ENCODE data around the gene PEX5.
"Not testable (repeated sequence)": the region's sequence is repeated elsewhere in the genome, so short reads cannot be mapped to it uniquely, and the experiment has no call there.

PEX5 gene

DNA sequence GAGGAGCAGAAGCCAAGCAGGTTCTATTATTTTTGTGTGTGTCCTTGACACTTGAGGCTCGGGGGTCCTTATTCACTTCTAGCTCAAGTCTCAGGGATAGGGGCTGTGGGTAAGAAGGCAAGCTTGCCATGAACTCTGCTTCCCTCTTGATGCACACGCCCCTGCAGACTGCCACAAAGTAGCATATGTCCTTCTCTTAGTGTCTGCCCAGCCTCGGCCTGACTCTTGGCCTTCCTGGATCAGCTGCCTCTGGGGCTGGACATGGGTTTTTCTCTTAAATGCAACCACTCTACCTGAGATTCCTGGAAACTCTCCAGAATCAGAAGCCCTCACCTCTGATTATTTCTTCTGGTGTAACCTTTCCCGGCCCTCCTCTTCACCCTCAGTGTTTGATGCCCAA lies 28.2 kb upstream of the PEX5 start:
- DNase-seq: no peak

- no peak for DNase-seq
Observed at GRCh38 chr12:7161811-7162210, 27.7 kb upstream of the PEX5 start.

DNA sequence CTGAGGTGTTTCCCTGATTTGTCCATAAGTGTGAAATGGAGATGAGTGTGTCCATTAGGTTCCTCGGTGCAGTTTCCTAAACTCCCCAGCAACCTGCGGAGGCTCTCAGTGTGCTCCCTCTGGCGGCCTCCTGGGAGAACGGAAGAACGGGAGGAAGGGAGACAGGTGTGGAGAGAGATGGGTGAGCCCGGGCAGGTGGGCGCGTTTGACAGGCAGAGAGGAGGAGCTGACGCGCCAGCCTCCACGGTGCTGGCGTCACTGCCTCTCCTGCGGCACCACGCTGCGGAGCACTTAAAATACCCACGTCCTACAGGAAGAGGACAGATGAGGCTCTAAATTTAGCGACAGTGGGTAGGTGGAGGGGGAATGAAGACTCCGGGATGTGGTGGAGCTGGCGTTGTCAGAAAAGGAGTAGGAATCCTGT lies 26.8 kb upstream of the PEX5 start:
- DNase-seq: peak; percentile 13

DNA sequence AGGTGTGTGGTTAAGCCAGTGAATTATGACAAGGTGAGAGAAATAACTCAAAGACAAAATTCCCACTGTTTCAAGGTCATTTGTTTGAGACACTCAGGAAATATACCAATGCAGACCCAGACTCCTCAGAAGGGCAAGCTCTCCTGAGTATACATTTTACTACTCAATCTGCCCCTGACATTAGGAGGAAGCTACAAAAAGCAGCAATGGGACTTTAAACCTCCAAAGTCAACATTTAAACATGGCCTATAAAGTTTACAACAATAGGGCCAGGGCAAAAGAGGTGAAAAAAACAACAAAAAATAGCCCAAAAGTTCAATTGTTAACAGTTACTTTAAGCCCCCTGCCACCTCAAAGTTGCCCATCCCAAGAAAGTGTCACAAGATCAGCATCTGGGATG lies 19.5 kb upstream of the PEX5 start:
- no peak for DNase-seq

DNA sequence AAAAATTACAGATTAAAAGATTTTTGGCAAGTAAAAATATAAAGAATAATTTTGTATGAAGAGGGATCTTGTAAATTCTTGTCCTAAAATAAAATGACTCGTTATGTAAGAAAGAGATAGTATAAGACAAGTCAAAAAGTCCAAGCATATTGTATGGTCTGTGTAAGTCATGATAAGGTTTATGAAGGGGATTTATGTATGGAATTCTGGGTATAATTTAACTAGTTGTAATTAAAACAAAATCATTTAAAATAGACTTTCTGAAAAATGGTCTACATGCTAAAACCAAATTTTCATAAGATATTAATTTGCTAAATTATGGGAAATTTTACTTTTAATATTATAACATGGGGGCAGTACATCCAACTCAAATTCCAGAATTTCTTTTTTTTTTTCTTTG lies 17.6 kb upstream of the PEX5 start:
- no peak for DNase-seq

DNA sequence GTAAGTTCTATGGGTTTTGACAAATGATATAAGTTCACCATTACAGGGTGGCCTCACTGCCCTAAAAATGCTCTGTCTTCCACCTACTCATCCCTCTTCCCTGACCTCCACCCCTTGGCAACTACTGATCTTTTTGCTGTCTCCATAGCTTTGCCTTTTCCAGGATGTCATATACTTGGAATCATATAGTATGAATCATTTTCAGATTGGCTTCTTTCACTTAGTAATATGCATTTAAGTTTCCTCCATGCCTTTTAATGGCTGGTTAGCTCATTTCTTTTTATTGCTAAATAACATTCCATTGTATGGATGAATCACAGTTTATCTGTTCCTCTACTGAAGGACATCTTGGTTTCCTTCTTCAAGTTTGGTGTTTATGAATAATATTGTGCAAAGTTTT lies 14.0 kb upstream of the PEX5 start:
- DNase-seq: no peak

DNA sequence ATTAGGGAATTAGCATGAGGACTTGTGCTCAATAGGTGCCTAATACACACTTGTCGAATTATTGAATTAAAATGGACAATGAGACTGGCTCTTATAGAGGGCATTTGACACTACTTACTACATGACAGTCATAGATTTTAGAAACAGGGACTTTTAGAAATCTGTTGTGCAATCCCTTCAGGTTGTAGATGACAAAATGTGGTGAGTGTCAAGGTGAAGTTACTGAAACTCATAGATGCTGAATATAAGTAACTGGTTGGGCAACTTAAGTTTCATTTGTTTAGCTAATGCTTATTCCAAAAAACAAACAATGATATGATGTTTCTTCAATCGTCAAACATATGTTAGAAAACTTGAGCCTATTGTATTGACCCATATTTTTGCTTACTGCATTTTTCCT lies 12.9 kb upstream of the PEX5 start:
- DNase-seq: no peak

DNA sequence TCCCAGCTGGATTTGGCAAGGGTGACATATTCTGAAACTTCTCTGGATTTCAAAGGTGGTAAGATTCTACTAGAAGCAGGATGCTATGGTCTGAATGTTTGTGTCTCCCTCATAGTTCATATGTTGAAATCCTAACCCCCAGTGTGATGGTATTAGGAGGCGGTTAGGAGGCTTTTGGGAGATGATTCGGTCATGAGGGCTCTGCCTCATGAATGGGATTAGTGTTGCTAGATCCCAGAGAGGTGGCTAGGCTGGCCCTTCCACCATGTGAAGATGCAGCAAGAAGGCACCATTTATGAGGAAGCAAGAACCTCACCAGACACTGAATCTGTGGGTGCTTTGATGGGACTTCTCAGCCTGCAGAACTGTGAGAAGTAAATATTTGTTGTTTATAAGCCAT lies 11.0 kb upstream of the PEX5 start:
- no peak for DNase-seq

- DNase-seq: no peak
Observed at GRCh38 chr12:7180685-7181084, 8.8 kb upstream of the PEX5 start.

DNA sequence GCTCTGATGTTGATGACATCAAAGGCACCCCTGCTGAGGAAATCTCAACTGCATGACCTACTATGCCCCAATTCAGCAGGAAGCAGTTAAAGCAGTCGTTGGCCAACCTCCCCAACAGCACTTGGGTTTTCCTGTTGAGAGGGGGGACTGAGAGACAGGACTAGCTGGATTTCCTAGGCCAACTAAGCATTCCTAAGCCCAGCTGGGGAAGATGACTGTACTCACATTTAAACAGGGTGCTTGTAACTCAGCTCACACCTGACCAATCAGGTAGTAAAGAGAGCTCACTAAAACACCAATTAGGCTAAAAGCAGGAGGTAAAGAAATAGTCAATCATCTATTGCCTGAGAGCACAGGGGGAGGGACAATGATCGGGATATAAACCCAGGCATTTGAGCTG lies 3.4 kb upstream of the PEX5 start:
- DNase-seq: not testable (repeated sequence)

DNA sequence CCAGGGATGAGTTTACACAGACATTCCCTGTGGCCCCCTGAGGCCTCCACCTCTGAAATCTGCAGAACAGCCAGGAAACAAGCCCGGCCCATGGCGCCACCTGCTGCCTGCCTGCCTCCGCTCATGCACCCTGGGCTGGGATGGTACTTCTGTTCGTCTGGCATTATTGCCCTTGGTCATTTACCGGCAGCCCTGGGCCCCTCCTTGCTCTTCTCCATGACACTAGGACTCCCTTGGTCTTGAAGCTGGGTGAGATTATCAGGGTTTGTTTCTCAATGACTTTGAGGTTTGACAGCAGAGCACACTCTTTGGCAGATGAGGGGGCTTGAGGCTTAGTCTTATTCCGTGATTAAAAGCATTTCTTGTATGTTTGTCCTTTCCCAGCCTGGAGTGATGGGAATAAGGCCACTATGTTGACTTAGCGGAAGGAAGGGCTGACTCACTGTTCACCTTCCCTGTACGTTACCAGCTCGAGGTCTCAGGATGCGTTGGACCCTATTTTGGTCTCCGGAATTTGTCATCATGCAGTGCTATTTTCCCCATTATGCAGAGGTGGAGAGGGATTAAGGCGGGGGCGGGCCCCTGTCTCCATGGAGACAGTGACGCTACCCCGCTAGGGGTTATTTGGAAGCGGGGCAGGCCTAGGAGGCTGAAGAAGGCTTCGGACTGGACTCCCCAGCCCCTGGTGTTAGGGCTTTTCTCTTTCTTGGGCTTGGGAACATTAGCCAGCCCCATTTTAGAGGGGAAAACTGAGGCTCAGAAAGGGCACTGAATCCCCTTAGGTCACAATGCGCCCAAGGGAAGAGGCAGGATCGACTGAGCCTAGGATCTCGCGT lies 706 bp upstream of the PEX5 start:
- DNase-seq: peak; percentile 63

DNA sequence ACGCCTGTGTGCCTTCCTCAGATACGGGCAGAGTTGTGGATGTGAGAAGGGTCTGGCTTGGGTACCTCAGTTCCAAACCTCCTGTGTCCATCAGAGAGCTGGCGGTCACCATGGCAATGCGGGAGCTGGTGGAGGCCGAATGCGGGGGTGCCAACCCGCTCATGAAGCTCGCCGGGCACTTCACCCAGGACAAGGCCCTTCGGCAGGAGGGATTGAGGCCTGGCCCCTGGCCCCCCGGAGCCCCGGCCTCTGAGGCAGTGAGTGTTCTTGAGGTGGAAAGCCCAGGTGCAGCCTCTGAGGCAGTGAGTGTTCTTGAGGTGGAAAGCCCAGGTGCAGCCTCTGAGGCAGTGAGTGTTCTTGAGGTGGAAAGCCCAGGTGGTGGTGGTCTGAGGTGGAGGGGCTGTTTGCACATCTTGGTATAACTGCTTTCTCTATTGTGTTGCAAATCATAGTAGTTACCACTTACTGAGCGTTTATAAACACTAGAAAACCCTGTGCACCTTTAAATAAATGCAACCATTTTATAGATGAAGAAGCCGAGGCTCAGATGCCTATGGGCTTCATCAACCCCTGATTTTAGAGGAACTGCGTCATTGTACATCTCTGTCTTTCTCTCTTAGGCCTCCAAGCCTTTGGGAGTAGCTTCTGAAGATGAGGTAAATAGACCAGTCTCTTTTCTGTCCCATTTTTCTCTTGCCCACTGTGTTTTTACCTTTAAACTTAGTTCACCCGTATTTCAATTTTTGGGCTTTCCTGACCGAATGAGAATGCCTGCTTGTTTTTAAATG lies 976 bp downstream of the PEX5 start:
- no peak for DNase-seq

- no peak for DNase-seq
Observed at GRCh38 chr12:7193674-7194073, 4.2 kb downstream of the PEX5 start.

- DNase-seq: no peak
Observed at GRCh38 chr12:7197841-7198240, 8.4 kb downstream of the PEX5 start.

- no peak for DNase-seq
Observed at GRCh38 chr12:7203109-7203508, 13.6 kb downstream of the PEX5 start.

GRCh38 chr12:7205091-7205490 lies 15.6 kb downstream of the PEX5 start:
- no peak for DNase-seq

GRCh38 chr12:7206691-7207090 lies 17.2 kb downstream of the PEX5 start:
- DNase-seq: no peak

DNA sequence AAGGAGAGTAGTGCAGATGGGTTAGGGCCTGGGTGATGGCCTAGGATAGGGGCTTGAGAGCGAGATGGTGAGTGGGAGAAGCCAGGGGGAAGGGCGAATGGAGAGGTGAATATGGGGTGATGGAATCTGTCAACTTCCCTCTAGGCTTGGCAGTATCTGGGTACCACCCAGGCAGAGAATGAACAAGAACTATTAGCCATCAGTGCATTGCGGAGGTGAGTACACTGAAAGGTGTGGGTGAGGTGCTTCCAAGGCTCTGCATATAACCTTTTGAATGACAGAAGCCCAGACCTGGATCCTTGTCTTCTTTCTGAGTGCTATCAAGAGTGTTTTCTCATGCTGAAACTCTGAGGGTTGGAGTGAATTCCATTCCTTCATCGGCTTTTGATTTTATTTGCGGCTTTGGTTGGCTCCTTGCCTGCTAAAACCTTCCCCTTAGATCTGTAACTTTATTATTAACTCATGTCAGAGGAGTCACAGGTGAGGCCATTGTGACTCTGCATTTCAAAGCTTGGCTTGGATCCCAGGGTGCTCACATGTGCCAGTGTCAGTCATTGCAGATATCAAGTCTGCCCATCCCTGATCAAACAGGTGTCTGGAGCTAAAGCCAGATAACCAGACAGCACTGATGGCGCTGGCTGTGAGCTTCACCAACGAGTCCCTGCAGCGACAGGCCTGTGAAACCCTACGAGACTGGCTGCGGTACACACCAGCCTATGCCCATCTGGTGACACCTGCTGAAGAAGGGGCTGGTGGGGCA lies 18.6 kb downstream of the PEX5 start:
- DNase-seq: no peak

DNA sequence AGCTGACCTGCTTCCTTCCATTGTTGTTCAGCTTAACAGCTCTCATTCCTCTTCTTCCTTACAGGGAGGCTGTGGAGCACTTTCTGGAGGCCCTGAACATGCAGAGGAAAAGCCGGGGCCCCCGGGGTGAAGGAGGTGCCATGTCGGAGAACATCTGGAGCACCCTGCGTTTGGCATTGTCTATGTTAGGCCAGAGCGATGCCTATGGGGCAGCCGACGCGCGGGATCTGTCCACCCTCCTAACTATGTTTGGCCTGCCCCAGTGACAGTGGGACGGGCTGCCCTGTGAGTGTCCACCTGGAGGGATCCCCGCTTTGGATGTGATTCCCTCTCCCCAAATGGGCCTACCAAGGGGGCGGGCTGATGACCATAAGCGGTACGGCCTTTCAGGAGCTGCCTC lies 20.5 kb downstream of the PEX5 start:
- no peak for DNase-seq

GRCh38 chr12:7210642-7211151 lies 21.2 kb downstream of the PEX5 start:
- DNase-seq: no peak

- no peak for DNase-seq
Observed at GRCh38 chr12:7212678-7213077, 23.2 kb downstream of the PEX5 start.

- not testable (repeated sequence) for DNase-seq
Observed at GRCh38 chr12:7213745-7214144, 24.3 kb downstream of the PEX5 start.

DNA sequence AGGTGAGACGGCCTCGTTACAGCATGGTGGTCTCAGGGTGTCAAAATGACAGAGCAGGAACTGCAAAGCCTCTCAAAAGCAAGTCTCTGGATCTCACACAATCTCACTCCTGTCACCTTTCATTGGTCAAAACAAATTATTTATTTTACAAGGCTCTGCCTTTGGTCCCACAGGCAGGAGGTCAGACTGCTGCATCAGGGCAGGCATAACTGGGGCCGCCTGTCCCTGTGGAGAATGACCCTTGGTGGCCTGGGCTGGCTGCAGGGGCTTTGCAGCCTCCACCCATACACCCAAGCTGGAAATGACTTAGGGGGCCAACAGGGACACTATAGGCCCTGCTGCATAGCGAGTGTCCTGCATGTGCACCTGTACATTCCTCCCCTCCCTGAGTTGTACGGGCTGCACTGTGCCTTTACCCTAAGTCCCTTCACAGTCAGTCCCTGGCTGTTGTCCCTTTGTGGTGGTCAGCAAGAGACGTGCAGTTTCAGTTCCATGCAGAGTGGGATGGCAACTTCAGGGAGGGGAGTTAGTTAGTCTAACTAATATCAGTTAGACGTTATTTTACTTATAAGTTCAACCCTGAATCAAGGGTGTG lies 28.1 kb downstream of the PEX5 start:
- DNase-seq: no peak

Data from kidney glomerular epithelial cell (primary cell).